Stimulated activated CD4-positive, alpha-beta T cell treated with anti-CD3 and anti-CD28 coated beads, Interleukin-4, amount 100 ng/mL, for 4 hours (primary cell): ENCODE data around the gene HOXA5.

Source experiments
- DNase-seq, 2 experiments: peaks; one replicate each; pipeline ENCODE4 v3.0.0-alpha.2; 2020

The HOXA5 gene

DNA sequence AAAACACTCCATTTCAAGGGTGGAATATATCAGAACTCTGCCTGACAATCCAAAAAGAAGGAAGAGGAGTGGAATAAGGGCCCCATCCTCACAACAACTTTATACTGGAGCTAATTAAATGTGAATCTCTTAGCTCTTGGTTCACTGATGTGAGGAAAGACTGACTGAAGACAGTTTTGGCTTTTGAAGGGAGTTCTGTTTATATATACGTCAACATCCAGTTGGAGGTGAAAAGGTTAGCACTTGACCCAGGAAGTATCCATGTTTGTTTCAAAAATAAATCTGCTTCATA is 50.7 kb downstream of the HOXA5 start:
- no peak for DNase-seq

- no peak for DNase-seq
These were observed 51.3 kb downstream of the HOXA5 start for GRCh38 chr7:27091941-27092818.

GRCh38 chr7:27091105-27091504 is 52.4 kb downstream of the HOXA5 start:
- no peak for DNase-seq
